RKO (cell line): ENCODE data around the gene PLEKHA7.
A peak's percentile ranks its signal among the peaks of the same experiment; 100 is the strongest.

Source experiments
- DNase-seq: peaks from one replicate; pipeline ENCODE4 v3.0.0-alpha.2; 2016; ENCODE audit warnings: low spot score

Gene PLEKHA7

GRCh38 chr11:16737818-16738192, 276.4 kb downstream of the PLEKHA7 start:
- peak; percentile 40 for DNase-seq
